Measurements from ENCODE around the gene PTPRK.

DNA sequence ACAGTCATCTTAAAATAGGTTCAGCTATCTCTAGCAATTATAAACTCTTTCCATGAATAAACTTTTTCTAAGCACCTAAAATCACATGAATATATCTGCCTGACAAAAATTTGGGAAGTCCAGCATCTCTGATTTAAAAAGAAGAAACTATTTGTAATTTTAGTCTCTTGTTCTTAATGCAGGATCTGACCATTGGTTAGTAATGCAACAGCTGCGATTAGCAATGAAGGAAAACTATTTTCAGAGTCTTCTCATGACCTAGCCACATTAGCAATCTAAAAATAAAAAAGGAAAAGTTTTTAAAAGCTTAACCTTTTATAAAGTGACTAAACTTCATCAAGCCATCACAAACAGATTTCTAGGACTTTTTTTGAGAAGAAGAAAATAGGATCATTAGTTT lies 97.5 kb downstream of the PTPRK start:
- TF ChIP-seq CTCF (IDR thresholded peaks at IDR 0.05) (no peak), POLR2A (IDR thresholded peaks at IDR 0.05) (no peak)

Data from thyroid gland (tissue), 4 donors.